Endothelial cell (in vitro differentiated cells): Measurements from ENCODE around the gene RHBDD3. TPM values are rescaled to one million over a fixed set of nuclear protein-coding genes. Genes with fewer than 3 reads are reported as not detected.
"Not testable (repeated sequence)": the region's sequence is repeated elsewhere in the genome, so short reads cannot be mapped to it uniquely, and the experiment has no call there.

ENCODE experiments used
- DNase-seq: peaks from one replicate; pipeline ENCODE4 v3.0.0; 2021; ENCODE audit warnings: low spot score
- H3K27ac Mint-ChIP-seq: one replicate; pipeline ENCODE4 v1.8.0; 2021; ENCODE audit warnings: mixed read lengths, inconsistent platforms; ENCODE audit not compliant: unreplicated experiment
- H3K27me3 Mint-ChIP-seq: one replicate; pipeline ENCODE4 v1.8.0; 2021; ENCODE audit warnings: mild to moderate bottlenecking, moderate library complexity, mixed read lengths, inconsistent platforms; ENCODE audit not compliant: unreplicated experiment
- H3K36me3 Mint-ChIP-seq: one replicate; pipeline ENCODE4 v1.8.0; 2021; ENCODE audit warnings: mild to moderate bottlenecking, low read depth, mixed read lengths, inconsistent platforms; ENCODE audit not compliant: unreplicated experiment
- H3K4me1 Mint-ChIP-seq: one replicate; pipeline ENCODE4 v1.8.0; 2021; ENCODE audit warnings: mild to moderate bottlenecking, mixed read lengths, inconsistent platforms; ENCODE audit not compliant: unreplicated experiment
- H3K4me3 Mint-ChIP-seq: one replicate; pipeline ENCODE4 v1.8.0; 2021; ENCODE audit warnings: mild to moderate bottlenecking, mixed read lengths, inconsistent platforms; ENCODE audit not compliant: unreplicated experiment
- H3K9me3 Mint-ChIP-seq: one replicate; pipeline ENCODE4 v1.8.0; 2021; ENCODE audit warnings: mixed read lengths, inconsistent platforms; ENCODE audit not compliant: unreplicated experiment
- CTCF ChIP-seq: fragments of 200-600 bp; sonication (generic); IDR thresholded peaks from one replicate; pipeline ENCODE4 v1.5.0; 2021; ENCODE audit warnings: antibody characterized with exemption; ENCODE audit not compliant: unreplicated experiment
- total RNA-seq: library from RNA; stranded (reverse); fragmentation: NEBNext Ultra II Directional; extraction: Animal tissue kit (Norgen Biotek cat#: 25700); gene quantifications from one replicate; pipeline ENCODE4 v1.2.1, GENCODE V29; 2021; ENCODE audit not compliant: unreplicated experiment

The RHBDD3 gene
- total RNA-seq, 1 donor from 2014 or later, result 56.5 TPM

DNA sequence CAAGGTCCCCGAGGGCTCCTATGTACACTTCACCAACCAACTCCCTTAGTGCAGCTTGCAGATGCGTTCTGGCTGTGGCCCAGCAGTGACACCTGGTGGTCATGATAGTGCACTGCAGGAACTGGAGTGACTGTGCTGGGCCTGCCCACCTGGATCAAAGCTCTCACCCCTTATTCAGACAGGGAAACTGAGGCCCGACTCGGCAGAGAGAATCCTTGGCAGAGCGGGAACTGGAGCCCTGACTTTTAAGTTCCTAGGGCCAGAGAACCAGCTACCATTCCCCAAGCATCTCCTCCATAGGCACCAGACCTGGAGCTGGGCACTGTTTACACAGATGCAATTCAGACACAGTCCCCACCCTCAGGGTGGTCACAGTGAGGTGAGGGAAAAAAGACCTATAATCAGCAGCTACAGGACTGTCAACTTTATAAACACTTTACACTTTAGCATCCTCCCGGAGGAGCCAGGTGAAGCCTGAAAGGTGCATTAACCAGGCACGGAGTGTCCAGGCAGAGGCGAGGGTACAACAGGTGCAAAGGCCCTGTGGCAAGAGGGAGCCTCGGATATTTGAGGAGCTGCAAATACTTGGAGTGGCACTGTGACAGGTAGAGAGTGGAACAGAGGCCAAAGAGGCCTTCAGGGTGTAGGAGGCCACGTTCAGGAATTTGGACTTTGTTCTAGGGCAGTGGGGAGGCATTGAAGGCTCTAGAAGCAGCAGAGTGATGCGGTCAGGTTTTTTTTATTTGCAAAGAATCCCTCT, 22.0 kb downstream of the RHBDD3 start:
- Mint-ChIP-seq H3K9me3 (no peaks in the 10 kb centered on the region), H3K27me3 (peaks cover 4% of the 10 kb centered on the region), H3K4me3 (no peak overlapping the region), H3K4me1 (no peaks in the 10 kb centered on the region), H3K27ac (no peak overlapping the region), H3K36me3 (peaks cover 30% of the 10 kb centered on the region)
- peak; percentile 76 for DNase-seq
- peak; percentile 91 for TF ChIP-seq CTCF

DNA sequence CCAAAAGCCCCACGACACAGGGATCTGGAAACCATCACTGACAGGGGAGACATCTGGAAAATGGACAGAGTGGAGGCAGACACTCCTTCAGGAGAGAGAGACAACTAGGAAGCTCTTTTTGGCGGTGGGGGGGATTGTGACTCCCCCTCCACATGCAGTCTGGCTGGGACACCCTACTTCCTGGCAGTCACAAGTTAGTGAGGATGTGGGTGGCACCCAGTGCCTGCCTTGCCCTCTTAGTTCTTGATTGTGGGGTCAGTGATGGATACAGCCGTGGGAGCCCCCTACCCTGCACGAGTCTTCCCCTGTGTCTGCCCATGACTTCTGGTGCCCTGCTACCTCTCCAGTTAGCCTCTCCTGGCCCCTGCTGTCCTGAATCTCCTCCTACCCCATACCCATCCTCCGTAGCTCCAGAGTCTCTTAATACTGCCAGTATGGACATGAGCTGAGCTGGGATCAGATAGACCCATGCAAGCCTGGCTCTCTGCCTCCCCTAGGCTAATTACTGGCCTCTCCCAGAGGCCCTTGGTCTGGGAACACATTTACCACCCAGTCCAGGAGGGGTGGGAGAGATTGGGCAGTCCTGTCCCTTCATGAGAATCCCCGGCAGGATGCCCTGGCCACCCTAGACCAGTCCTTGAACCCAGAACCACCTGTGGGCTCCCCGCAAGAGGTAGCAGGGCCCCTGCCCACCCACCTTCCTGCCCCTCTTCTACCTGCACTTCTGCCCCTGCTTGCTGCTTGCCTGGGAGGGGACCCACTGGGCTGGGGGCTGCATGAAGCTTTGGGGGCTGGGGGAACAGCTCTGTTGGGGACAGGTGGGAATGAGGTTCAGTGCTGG, 22.8 kb downstream of the RHBDD3 start:
- H3K27me3 Mint-ChIP-seq, result peaks cover 7% of the 10 kb centered on the region
- no peak overlapping the region for H3K27ac Mint-ChIP-seq
- peaks cover 32% of the 10 kb centered on the region for H3K36me3 Mint-ChIP-seq
- H3K4me1 Mint-ChIP-seq, result no peaks in the 10 kb centered on the region
- no peak for DNase-seq
- H3K9me3 Mint-ChIP-seq, result no peaks in the 10 kb centered on the region
- no peak for TF ChIP-seq CTCF
- no peak overlapping the region for H3K4me3 Mint-ChIP-seq

DNA sequence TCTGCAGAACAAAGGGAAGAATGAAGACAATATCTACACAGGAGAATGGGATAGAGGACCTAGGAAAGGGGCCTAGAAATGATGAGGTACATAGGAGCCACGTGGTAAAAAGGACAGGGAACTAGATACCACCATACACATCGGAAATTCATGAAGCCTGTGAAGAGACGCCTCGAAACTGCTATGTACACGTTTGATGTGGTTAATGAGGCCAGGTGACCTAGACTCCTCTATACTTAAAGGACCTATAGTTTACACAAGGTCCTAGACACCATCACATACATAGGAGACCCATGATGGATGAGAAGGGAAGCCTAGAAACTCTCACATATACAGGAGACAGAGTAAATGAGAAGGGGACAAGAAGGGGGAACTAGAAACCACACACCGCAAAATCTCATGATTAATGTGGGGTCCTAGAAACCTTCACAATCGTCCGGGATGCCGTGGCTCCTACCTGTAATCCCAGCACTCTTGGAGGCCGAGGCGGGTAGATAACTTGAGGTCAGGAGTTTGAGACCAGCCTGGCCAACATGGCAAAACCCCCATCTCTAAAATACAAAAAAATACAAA, 23.8 kb downstream of the RHBDD3 start:
- DNase-seq, result no peak
- H3K4me3 Mint-ChIP-seq, result no peak overlapping the region
- H3K4me1 Mint-ChIP-seq, result no peaks in the 10 kb centered on the region
- H3K9me3 Mint-ChIP-seq, result no peaks in the 10 kb centered on the region
- TF ChIP-seq CTCF, result no peak
- peaks cover 7% of the 10 kb centered on the region for H3K27me3 Mint-ChIP-seq
- no peak overlapping the region for H3K27ac Mint-ChIP-seq
- peaks cover 37% of the 10 kb centered on the region for H3K36me3 Mint-ChIP-seq

- not testable (repeated sequence) for H3K9me3 Mint-ChIP-seq, H3K4me3 Mint-ChIP-seq, H3K4me1 Mint-ChIP-seq, DNase-seq, H3K27me3 Mint-ChIP-seq, H3K27ac Mint-ChIP-seq
- H3K36me3 Mint-ChIP-seq, result peaks cover 41% of the 10 kb centered on the region
Measured at GRCh38 chr22:29240481-29240880, 27.3 kb downstream of the RHBDD3 start.

- Mint-ChIP-seq H3K9me3 (peaks cover 4% of the 10 kb centered on the region), H3K27ac (no peak overlapping the region), H3K4me1 (peaks cover 13% of the 10 kb centered on the region), H3K36me3 (peaks cover 11% of the 10 kb centered on the region), H3K4me3 (peak overlapping the region; percentile 23), H3K27me3 (peaks cover 8% of the 10 kb centered on the region)
- no peak for DNase-seq
- no peak for TF ChIP-seq CTCF
Measured at GRCh38 chr22:29233277-29233877, 34.4 kb downstream of the RHBDD3 start.
